ENCODE data around the gene ANGPT4. TPM values are rescaled to one million over a fixed set of nuclear protein-coding genes. Genes with fewer than 3 reads are reported as not detected.

The ANGPT4 gene
- total and polyA plus RNA-seq, 10 of the 15 experiments (the other 5 are each of a cell fraction or from before 2014, with no cell fraction given): 0.01 to 0.16 TPM; not detected in 8

DNA sequence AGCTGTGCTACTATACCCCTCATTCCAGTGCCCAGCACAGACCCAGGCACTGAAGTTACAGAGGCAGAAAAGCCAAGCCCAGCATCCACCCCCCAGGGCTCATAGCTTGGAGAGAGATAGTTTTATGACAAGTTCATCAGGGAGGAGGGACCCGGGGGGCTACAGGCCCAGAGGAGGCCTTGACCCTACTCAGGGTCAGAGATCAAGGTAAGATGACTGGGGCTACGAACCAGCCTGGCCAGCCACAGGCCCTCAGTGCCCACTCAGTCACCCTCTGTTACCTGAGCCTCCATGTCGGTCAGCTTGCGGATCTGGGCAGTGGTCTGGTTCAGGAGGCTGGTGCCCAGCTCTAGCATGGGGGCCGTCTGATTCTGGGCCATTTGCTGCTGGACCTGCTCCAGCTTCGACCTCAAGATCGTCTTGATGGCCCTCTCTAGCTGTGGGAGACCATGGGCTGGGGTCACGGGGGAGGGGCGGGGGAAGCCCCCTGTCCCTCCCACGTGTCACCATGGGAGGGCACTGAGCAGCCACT, 26.1 kb downstream of the ANGPT4 start (continued):
- TF ChIP-seq TBL1XR1 (IDR thresholded peaks at IDR 0.05; ENCODE audit: low read depth, low read length): no peak
- TF ChIP-seq NFYA (IDR thresholded peaks at IDR 0.05; ENCODE audit: borderline replicate concordance, low read depth, low read length): no peak
- TF ChIP-seq TAF1 (IDR thresholded peaks at IDR 0.05; ENCODE audit: borderline replicate concordance, low read depth, low read length): no peak
- no peak for TF ChIP-seq RB1 (IDR thresholded peaks at IDR 0.05; ENCODE audit: borderline replicate concordance)
- no peak for TF ChIP-seq CEBPZ (IDR thresholded peaks at IDR 0.05; ENCODE audit: low read depth, low read length)

- Histone ChIP-seq H3K4me3 (no peak overlapping the region), H3K27ac (ENCODE audit: control insufficient read depth, insufficient read depth) (no peak overlapping the region), H4K20me1 (ENCODE audit: control insufficient read depth, insufficient read depth) (no peaks in the 10 kb centered on the region), H3K27me3 (replicated peaks in 1 of 2; ENCODE audit: control insufficient read depth in 2 of 2, insufficient read depth in 2 of 2, low read length in 1 of 2) (peaks cover 0 to 1% of the 10 kb centered on the region in 2 experiments; a peak in 1 of 4 replicates), H3K9ac (ENCODE audit: control insufficient read depth, insufficient read depth, low read length) (no peak overlapping the region), H3K4me2 (ENCODE audit: control insufficient read depth, insufficient read depth) (no peak overlapping the region), H3K4me1 (ENCODE audit: control insufficient read depth, insufficient read depth, low read length) (peaks cover 4% of the 10 kb centered on the region), H2AFZ (ENCODE audit: control insufficient read depth, low read depth, low read length) (no peak overlapping the region), H3K9me3 (replicated peaks; ENCODE audit: control insufficient read depth, insufficient read depth, low read length) (no peaks in the 10 kb centered on the region; the same call in 2 of the 3 replicates), H3K79me2 (ENCODE audit: control insufficient read depth, insufficient read depth, low read length) (no peaks in the 10 kb centered on the region), H3K36me3 (ENCODE audit: control insufficient read depth in 2 of 2, insufficient read depth in 2 of 2, low read length in 1 of 2) (no peaks in the 10 kb centered on the region)
- DNase-seq (ENCODE audit: low read depth, low spot score) (no peak), FAIRE-seq (no peak), ATAC-seq (no peak)
- intact Hi-C loops (cut with micrococcal nuclease; ENCODE audit: unreplicated experiment) (no loop called here), in situ Hi-C loops (cut with MboI) (no loop called here)
- 61% methylated on average over 5 of the region's 5 CpGs for WGBS (ENCODE audit: insufficient coverage, insufficient replicate concordance, low lambda C conversion rate, missing lambda C conversion rate)
- ChIA-PET SMC1A (ENCODE audit: uncharacterized antibody, unreplicated experiment) (interaction anchor here (1.2 kb wide), 1 partner anchor 26 kb away, joined by 3 read pairs; no protein-coding TSS in a partner anchor), CTCF (interaction anchor here (0.8 to 1.3 kb wide), 3 partner anchors 18 to 74 kb away, joined by 3 to 6 read pairs (median 3); no protein-coding TSS in a partner anchor), POLR2A (no interaction called here), RAD21 (ENCODE audit: unreplicated experiment) (no interaction called here)
- no TSS peak for BruUV-seq (replicated peaks)
- TF ChIP-seq ELK1 (IDR thresholded peaks at IDR 0.05; ENCODE audit: low read depth, low read length) (no peak), ESRRA (IDR thresholded peaks at IDR 0.05; ENCODE audit: low read length) (no peak)
These were observed 27.0 kb downstream of the ANGPT4 start for GRCh38 chr20:889106-889505.
